ENCODE data around the gene FBXL14.

Gene FBXL14, protein sequence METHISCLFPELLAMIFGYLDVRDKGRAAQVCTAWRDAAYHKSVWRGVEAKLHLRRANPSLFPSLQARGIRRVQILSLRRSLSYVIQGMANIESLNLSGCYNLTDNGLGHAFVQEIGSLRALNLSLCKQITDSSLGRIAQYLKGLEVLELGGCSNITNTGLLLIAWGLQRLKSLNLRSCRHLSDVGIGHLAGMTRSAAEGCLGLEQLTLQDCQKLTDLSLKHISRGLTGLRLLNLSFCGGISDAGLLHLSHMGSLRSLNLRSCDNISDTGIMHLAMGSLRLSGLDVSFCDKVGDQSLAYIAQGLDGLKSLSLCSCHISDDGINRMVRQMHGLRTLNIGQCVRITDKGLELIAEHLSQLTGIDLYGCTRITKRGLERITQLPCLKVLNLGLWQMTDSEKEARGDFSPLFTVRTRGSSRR

GRCh38 chr12:1594261-1595025 lies at the start of gene FBXL14:
TSS of gene FBXL14 (minus strand) at chr12:1594581. CDS start at chr12:1594066, 515 bp downstream.
- intact Hi-C loops (cut with micrococcal nuclease) = no loop called here
- no peaks in the 10 kb centered on the region for H3K9me3 Mint-ChIP-seq
- peaks cover 50% of the 10 kb centered on the region for H3K4me1 Mint-ChIP-seq (ENCODE audit: low read depth)
- peak within 1 kb of the TSS; percentile 91 for H3K27ac Mint-ChIP-seq
- H3K4me3 Mint-ChIP-seq = peak within 1 kb of the TSS; percentile 83
- peaks cover 27% of the 10 kb centered on the region for H3K36me3 Mint-ChIP-seq (ENCODE audit: low read depth)
- H3K27me3 Mint-ChIP-seq = no peaks in the 10 kb centered on the region

- Mint-ChIP-seq H3K9me3 (no peaks in the 10 kb centered on the region), H3K27me3 (no peaks in the 10 kb centered on the region), H3K36me3 (ENCODE audit: low read depth) (peaks cover 100% of the 10 kb centered on the region), H3K4me3 (no peak overlapping the region), H3K4me1 (ENCODE audit: low read depth) (peaks cover 59% of the 10 kb centered on the region), H3K27ac (no peak overlapping the region)
- intact Hi-C loops (cut with micrococcal nuclease) = no loop called here
Measured at GRCh38 chr12:1643905-1644533, 49.6 kb upstream of the FBXL14 start.

- Mint-ChIP-seq H3K4me1 (ENCODE audit: low read depth) (peaks cover 61% of the 10 kb centered on the region), H3K9me3 (no peaks in the 10 kb centered on the region), H3K27ac (no peak overlapping the region), H3K36me3 (ENCODE audit: low read depth) (peaks cover 100% of the 10 kb centered on the region), H3K27me3 (no peaks in the 10 kb centered on the region), H3K4me3 (no peak overlapping the region)
- intact Hi-C loops (cut with micrococcal nuclease) = no loop called here
Measured at GRCh38 chr12:1643043-1643442, 48.7 kb upstream of the FBXL14 start.

- H3K4me1 Mint-ChIP-seq (ENCODE audit: low read depth) = peaks cover 62% of the 10 kb centered on the region
- H3K27me3 Mint-ChIP-seq = no peaks in the 10 kb centered on the region
- H3K4me3 Mint-ChIP-seq = no peak overlapping the region
- no peak overlapping the region for H3K27ac Mint-ChIP-seq
- no peaks in the 10 kb centered on the region for H3K9me3 Mint-ChIP-seq
- peaks cover 100% of the 10 kb centered on the region for H3K36me3 Mint-ChIP-seq (ENCODE audit: low read depth)
- intact Hi-C loops (cut with micrococcal nuclease) = no loop called here
Measured at GRCh38 chr12:1642513-1642912, 48.1 kb upstream of the FBXL14 start.

DNA sequence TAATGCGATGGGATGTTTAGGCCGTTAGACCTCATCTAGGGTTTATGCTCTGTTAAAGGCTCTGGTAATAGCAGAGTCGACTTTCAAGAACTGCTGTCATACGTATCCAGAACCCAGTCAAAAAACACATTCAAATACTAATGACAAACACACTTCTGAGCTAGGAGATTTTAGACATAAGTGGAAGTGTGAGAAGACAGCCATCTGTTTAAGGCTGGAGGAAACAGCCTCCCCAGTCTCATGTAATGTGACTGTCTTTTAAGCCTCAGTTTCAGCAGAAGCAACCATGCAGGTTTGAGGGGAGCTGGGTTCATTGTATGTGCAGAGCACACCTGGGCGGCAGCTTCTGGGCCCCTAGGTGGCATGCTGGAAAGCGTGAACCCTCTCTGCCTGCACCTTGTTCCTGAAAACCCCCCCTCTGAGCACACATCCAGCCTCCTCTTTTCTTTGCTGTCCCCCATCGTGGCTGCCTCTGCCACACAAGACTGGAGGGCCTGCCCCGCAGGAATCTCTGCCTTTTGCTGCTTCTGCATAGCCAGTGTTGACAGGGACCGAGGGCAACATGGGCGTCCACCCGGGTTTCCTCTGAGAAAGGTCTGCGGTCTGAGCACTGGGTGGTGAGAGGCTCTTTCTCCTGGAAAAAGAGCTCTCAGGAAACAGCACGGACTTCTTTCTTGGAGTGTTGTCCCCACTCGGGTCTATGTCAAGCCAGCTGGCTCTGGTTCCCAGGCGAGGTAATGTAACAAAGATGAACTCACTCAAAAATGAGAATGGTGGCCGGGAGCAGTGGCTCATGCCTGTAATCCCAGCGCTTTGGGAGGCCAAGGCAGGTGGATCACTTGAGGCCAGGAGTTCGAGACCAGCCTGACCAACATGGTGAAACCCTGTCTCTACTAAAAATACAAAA lies 46.2 kb upstream of the FBXL14 start:
- intact Hi-C loops (cut with micrococcal nuclease) = no loop called here
- Mint-ChIP-seq H3K36me3 (ENCODE audit: low read depth) (peaks cover 100% of the 10 kb centered on the region), H3K9me3 (no peaks in the 10 kb centered on the region), H3K4me3 (no peak overlapping the region), H3K27ac (no peak overlapping the region), H3K27me3 (no peaks in the 10 kb centered on the region), H3K4me1 (ENCODE audit: low read depth) (peaks cover 51% of the 10 kb centered on the region)

- Mint-ChIP-seq H3K4me1 (ENCODE audit: low read depth) (peaks cover 51% of the 10 kb centered on the region), H3K4me3 (no peak overlapping the region), H3K9me3 (no peaks in the 10 kb centered on the region), H3K36me3 (ENCODE audit: low read depth) (peaks cover 100% of the 10 kb centered on the region), H3K27me3 (no peaks in the 10 kb centered on the region), H3K27ac (no peak overlapping the region)
- intact Hi-C loops (cut with micrococcal nuclease) = no loop called here
Measured at GRCh38 chr12:1639538-1639937, 45.2 kb upstream of the FBXL14 start.

DNA sequence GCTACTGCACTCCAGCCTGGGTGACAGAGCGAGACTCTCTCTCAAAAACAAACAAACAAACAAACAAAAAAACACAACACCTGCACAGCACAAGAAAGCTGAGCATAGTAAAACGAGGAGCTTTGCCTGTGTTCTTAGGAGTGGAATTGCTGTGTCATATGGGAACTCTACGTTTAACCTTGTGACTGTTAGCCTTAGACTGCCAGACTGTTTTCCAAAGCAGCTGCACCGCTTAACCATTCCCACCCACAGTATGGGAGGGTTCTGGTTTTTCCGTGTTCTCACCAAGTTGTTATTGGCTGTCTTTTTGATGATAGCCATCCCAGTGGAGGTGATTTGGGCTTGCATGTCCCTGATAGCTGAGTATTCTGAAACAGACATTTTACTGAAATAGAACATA lies 43.8 kb upstream of the FBXL14 start:
- Mint-ChIP-seq H3K36me3 (ENCODE audit: low read depth) (peaks cover 100% of the 10 kb centered on the region), H3K4me1 (ENCODE audit: low read depth) (peaks cover 54% of the 10 kb centered on the region), H3K27me3 (no peaks in the 10 kb centered on the region), H3K27ac (peak overlapping the region; percentile 28), H3K4me3 (no peak overlapping the region), H3K9me3 (no peaks in the 10 kb centered on the region)
- intact Hi-C loops (cut with micrococcal nuclease) = no loop called here

GRCh38 chr12:1635301-1636095 lies 41.1 kb upstream of the FBXL14 start:
- intact Hi-C loops (cut with micrococcal nuclease) = no loop called here
- H3K4me3 Mint-ChIP-seq = no peak overlapping the region
- H3K27ac Mint-ChIP-seq = no peak overlapping the region
- H3K27me3 Mint-ChIP-seq = peaks cover 13% of the 10 kb centered on the region
- H3K9me3 Mint-ChIP-seq = no peaks in the 10 kb centered on the region
- H3K36me3 Mint-ChIP-seq (ENCODE audit: low read depth) = peaks cover 100% of the 10 kb centered on the region
- H3K4me1 Mint-ChIP-seq (ENCODE audit: low read depth) = peaks cover 70% of the 10 kb centered on the region

DNA sequence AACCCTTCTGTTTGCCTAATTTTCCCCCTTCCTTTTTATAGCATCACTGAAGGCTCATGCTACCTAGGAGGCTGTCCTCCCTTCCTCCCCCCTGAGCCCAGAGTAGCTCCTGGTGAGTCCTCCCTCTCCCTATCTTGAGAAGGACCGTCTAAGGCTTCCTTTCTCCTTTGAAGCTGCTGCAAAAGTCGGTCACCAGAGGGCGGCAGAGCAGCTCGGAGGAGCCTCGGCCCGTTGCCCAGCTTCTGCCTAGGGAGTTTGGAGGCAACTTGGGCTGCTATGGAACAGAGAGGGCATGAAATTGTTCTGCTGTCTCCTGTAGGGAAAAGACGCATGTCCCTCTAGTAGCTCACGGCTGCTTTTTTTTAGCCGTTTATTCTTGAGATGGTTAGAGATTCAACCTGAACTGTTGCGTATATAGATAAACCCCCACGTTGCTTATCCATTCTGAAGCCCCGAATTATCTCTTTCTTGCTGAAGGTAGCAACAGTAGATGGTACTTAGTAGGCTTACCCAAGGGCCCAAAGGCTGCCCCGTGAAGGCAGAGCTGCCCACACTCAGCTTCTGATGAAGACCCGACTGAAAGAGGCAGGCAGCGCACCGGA lies 40.3 kb upstream of the FBXL14 start:
- peak overlapping the region; percentile 39 for H3K27ac Mint-ChIP-seq
- intact Hi-C loops (cut with micrococcal nuclease) = no loop called here
- H3K36me3 Mint-ChIP-seq (ENCODE audit: low read depth) = peaks cover 95% of the 10 kb centered on the region
- H3K9me3 Mint-ChIP-seq = no peaks in the 10 kb centered on the region
- peaks cover 15% of the 10 kb centered on the region for H3K27me3 Mint-ChIP-seq
- H3K4me3 Mint-ChIP-seq = peak overlapping the region; percentile 46
- peaks cover 76% of the 10 kb centered on the region for H3K4me1 Mint-ChIP-seq (ENCODE audit: low read depth)

GRCh38 chr12:1634149-1634548 lies 39.8 kb upstream of the FBXL14 start:
- Mint-ChIP-seq H3K27me3 (peaks cover 18% of the 10 kb centered on the region), H3K4me3 (no peak overlapping the region), H3K27ac (peak overlapping the region; percentile 39), H3K9me3 (no peaks in the 10 kb centered on the region), H3K4me1 (ENCODE audit: low read depth) (peaks cover 81% of the 10 kb centered on the region), H3K36me3 (ENCODE audit: low read depth) (peaks cover 94% of the 10 kb centered on the region)
- intact Hi-C loops (cut with micrococcal nuclease) = no loop called here

DNA sequence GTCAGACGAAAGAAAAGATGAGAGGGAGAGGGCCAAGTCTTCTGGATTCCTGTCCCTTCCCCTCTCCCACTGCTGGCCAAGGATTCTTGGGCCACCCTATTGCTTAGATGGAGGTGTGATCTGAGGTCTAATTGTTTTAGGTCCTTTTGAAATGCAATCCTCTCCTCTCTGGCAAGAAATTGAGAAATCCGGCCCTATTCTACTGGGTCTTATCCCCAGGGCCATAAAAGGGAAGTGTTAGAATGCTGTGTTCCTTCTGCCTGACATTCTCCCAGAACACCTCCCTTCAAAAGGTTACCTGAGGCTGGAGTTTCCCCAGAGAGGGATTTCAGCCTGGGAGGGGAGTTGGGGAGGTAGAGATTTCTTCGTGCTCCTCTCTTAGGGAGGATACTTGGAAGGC lies 39.1 kb upstream of the FBXL14 start:
- intact Hi-C loops (cut with micrococcal nuclease) = no loop called here
- peak overlapping the region; percentile 27 for H3K27ac Mint-ChIP-seq
- no peak overlapping the region for H3K4me3 Mint-ChIP-seq
- H3K27me3 Mint-ChIP-seq = peaks cover 24% of the 10 kb centered on the region
- H3K9me3 Mint-ChIP-seq = no peaks in the 10 kb centered on the region
- peaks cover 84% of the 10 kb centered on the region for H3K4me1 Mint-ChIP-seq (ENCODE audit: low read depth)
- H3K36me3 Mint-ChIP-seq (ENCODE audit: low read depth) = peaks cover 94% of the 10 kb centered on the region

- peaks cover 29% of the 10 kb centered on the region for H3K27me3 Mint-ChIP-seq
- intact Hi-C loops (cut with micrococcal nuclease) = no loop called here
- no peak overlapping the region for H3K4me3 Mint-ChIP-seq
- peaks cover 94% of the 10 kb centered on the region for H3K36me3 Mint-ChIP-seq (ENCODE audit: low read depth)
- no peaks in the 10 kb centered on the region for H3K9me3 Mint-ChIP-seq
- peaks cover 81% of the 10 kb centered on the region for H3K4me1 Mint-ChIP-seq (ENCODE audit: low read depth)
- no peak overlapping the region for H3K27ac Mint-ChIP-seq
Measured at GRCh38 chr12:1632702-1633101, 38.3 kb upstream of the FBXL14 start.
